Endometrial microvascular endothelial cells (primary cell): ENCODE data around the gene CYP1A2. TPM values are rescaled to one million over a fixed set of nuclear protein-coding genes. Genes with fewer than 3 reads are reported as not detected.

Experiments
- in situ Hi-C: cut with HindIII; loops from 2 replicates; pipeline ENCODE4 v1.10.0; 2017; ENCODE audit warnings: low sequenced_read_pairs, low pct_unique_long_range_greater_than_20kb; ENCODE audit errors: inconsistent ontology term
- total RNA-seq: library from RNA; depleted of rRNA; stranded (reverse); fragments of >200 nt; gene quantifications from one replicate; pipeline ENCODE4 v1.2.3, GENCODE V29; 2015; ENCODE audit errors: inconsistent ontology term

The CYP1A2 gene
- total RNA-seq, 1 donor from 2014 or later, result not detected

- in situ Hi-C loops, result loop anchor here (5.0 kb wide), 1 partner anchor 141 kb away; no protein-coding TSS in a partner anchor
Observed at GRCh38 chr15:74773329-74773728, 24.7 kb downstream of the CYP1A2 start.

DNA sequence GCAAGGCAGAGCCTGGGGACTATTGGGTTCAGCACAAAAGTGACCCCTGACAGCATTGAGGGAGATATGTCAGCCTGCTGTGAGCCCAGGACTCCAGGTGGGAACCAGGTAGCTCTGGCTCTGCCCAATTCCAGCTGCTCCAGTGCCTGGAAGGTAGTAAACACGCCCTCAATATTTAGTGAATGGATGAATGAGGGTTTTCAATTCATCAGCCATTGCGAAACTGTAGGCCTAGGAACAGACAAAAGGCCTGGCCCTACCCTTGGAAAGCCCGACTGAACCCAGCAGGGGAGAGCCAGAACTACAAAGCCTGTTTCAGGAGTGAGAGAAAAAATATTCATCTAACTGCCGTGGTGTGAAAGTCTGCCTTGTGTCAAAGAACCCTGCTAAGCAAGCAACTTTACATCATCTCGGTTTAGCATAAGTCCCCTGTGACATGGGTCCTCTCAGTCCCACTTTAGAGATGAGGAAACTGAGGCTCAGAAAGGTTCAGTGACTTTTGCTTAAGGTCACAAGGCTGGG lies 25.1 kb downstream of the CYP1A2 start:
- in situ Hi-C loops, result loop anchor here (5.0 kb wide), 1 partner anchor 141 kb away; no protein-coding TSS in a partner anchor

- in situ Hi-C loops, result no loop called here
Observed at GRCh38 chr15:74775132-74775562, 26.5 kb downstream of the CYP1A2 start.

- in situ Hi-C loops, result no loop called here
Observed at GRCh38 chr15:74775894-74776293, 27.2 kb downstream of the CYP1A2 start.

- in situ Hi-C loops, result no loop called here
Observed at GRCh38 chr15:74776821-74777768, 28.4 kb downstream of the CYP1A2 start.

DNA sequence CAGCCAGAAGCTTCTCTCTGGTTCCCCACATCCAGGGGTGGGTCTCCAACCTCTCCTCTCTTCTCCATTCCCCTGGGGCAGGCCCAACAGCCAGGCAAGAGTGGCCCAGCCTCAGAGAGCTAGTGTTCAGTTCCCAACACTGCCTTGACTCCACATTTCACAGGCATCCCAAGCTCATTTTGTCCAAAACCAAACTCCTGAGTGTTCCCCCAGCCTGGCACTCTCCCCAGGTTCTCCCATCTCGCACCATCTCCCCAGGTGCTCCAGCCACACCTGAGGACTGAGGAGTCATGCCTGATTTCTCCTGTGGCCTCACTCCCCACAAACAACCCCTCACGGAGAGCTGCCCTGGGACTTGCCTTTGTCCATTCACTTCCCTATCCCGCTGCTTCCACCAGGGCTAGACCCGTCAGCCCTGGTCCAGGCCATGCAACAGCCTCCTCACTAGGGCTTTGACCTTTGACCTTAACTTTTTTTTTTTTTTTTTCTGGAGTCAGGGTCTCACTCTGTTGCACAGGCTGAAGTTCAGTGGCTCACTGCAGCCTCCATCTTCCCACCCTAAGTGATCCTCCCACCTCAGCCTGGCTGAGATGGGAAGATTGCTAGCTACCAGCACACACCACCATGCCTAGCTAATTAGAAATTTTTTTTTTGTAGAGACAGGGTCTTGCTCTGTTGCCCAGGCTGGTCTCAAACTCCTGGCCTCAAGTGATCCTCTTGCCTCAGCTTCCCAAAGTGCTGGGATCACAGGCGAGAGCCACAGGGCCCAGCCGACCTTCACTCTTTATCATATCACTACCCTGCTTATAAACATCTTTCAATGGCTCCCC lies 29.3 kb downstream of the CYP1A2 start:
- in situ Hi-C loops, result no loop called here

DNA sequence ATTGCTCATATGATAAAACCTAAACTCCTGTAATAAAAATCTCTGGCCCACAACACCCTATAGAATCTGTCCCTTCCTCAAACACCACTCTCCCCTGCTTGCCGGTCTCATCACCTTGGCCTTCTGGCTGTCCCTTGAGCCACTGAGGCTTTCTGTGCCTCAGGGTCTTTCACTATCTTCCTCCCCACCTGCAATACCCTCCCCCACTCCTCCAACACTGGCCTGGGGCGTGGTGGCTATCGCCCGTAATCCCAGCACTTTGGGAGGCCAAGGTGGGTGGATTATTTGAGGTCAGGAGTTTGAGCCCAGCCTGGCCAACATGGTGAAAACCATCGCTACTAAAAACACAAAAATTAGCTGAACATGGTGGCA lies 29.9 kb downstream of the CYP1A2 start:
- in situ Hi-C loops, result no loop called here

DNA sequence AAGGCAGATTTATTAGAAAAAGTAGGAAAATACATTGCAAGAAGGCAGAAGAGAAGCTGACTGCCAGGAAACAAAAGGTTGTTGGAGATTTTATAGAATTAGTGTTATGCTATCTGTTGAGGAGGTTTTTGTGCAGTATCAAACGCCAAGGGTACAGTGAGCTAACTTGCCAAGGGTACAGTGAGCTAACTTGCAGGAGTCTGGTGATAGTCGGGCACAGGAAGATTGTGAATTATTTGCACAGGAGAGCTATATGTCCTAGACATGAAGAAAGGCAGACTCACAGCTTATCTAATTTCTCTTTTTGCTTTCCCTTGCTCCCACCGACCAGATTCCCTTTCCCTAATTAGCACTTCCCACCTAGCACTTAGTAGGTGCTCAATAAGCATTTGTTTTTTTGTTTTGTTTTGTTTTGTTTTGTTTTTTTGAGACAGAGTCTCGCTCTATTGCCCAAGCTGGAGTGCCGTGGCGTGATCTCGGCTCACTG lies 30.6 kb downstream of the CYP1A2 start:
- in situ Hi-C loops, result no loop called here

- in situ Hi-C loops, result no loop called here
Observed at GRCh38 chr15:74780523-74781430, 32.1 kb downstream of the CYP1A2 start.

- in situ Hi-C loops, result no loop called here
Observed at GRCh38 chr15:74781431-74782258, 33.0 kb downstream of the CYP1A2 start, which contains the start of gene CSK. Gene CSK, plus strand, starts transcription at chr15:74782080. Its CDS starts 16,218 bp downstream, at chr15:74798298.

DNA sequence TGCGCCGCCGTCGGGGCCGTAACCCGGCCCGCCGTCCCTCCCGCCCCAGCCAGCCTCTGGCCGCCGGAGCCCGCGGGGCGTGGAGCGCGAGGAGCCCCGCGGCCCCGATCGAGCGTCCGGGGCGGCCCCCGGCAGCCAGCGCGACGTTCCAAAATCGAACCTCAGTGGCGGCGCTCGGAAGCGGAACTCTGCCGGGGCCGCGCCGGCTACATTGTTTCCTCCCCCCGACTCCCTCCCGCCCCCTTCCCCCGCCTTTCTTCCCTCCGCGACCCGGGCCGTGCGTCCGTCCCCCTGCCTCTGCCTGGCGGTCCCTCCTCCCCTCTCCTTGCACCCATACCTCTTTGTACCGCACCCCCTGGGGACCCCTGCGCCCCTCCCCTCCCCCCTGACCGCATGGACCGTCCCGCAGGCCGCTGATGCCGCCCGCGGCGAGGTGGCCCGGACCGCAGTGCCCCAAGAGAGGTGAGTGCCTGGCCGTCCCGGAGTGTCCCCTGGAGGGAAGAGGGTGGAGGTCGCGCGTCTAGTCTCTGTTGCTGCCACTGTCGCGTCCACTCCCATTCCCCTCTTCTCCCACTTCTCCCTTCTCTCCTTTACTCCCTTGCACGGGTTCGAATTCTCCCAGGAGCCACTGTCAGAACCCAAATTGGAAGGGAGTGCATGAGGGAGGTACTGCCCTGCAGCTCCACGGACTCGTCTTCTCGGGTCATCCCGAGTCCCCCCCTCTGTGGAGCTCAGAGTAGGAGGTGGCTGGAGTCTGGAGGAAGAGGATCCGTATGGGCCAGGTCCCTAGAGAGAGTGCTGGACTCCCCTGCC lies 33.8 kb downstream of the CYP1A2 start:
- in situ Hi-C loops, result no loop called here

- in situ Hi-C loops, result no loop called here
Observed at GRCh38 chr15:74783072-74783807, 34.6 kb downstream of the CYP1A2 start.

DNA sequence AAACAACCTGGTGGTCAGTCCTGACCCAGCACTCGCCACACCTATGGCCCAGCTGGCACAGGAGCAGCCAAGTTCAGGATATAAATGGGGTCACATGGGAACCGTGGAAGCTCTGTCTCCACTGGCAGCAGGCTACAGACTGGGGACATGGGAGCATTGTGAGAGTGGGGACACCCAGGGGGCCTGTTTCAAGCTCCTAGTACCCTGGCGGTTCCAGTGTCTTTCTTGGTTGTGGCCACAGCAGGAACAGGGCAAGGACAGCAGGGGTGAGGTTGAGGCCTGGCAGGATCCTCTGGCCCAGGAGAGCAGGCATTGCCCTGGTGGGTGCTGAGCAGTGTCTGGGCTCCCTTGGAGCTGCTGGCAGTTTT lies 35.1 kb downstream of the CYP1A2 start:
- in situ Hi-C loops, result no loop called here

- in situ Hi-C loops, result no loop called here
Observed at GRCh38 chr15:74784426-74785193, 36.0 kb downstream of the CYP1A2 start.
